ENCODE results near the gene SFPQ.

DNA sequence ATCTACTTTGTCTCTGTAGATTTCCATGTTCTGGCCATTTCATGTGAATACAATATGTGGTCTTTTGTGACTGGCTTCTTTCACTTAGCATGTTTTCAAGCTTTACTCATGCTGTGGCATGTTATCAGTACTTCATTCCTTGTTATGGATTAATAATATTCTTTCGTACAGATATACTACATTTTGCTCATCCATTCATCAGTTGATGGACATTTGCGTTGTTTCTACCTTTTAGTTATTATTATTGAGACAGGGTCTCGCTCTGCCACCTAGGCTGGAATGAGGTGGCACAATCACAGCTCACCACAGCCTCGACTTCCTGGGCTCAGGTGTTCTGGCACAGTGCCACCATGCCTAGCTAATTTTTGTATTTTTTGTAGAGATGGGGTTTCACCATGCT, 21.4 kb downstream of the SFPQ start:
- TF ChIP-seq, protein P1, sequence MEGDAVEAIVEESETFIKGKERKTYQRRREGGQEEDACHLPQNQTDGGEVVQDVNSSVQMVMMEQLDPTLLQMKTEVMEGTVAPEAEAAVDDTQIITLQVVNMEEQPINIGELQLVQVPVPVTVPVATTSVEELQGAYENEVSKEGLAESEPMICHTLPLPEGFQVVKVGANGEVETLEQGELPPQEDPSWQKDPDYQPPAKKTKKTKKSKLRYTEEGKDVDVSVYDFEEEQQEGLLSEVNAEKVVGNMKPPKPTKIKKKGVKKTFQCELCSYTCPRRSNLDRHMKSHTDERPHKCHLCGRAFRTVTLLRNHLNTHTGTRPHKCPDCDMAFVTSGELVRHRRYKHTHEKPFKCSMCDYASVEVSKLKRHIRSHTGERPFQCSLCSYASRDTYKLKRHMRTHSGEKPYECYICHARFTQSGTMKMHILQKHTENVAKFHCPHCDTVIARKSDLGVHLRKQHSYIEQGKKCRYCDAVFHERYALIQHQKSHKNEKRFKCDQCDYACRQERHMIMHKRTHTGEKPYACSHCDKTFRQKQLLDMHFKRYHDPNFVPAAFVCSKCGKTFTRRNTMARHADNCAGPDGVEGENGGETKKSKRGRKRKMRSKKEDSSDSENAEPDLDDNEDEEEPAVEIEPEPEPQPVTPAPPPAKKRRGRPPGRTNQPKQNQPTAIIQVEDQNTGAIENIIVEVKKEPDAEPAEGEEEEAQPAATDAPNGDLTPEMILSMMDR (IDR thresholded peaks at IDR 0.05), result no peak
- no peak for TF ChIP-seq POLR2A (IDR thresholded peaks at IDR 0.05)

Measured in testis (tissue), 2 donors.